GM12875 (cell line): ENCODE data around the gene TRPM5.

Experiments
- H3K4me3 ChIP-seq: one replicate; pipeline ENCODE4 v1.5.1; 2011; ENCODE audit warnings: low read depth, low read length, control low read depth
- TF ChIP-seq, protein P1 (sequence below): IDR thresholded peaks from 2 replicates; pipeline ENCODE4 v1.5.1; 2011; ENCODE audit warnings: low read depth, mild to moderate bottlenecking, control low read depth, inconsistent platforms, low read length, moderate library complexity, borderline replicate concordance; ENCODE audit not compliant: insufficient read depth

TRPM5 gene

DNA sequence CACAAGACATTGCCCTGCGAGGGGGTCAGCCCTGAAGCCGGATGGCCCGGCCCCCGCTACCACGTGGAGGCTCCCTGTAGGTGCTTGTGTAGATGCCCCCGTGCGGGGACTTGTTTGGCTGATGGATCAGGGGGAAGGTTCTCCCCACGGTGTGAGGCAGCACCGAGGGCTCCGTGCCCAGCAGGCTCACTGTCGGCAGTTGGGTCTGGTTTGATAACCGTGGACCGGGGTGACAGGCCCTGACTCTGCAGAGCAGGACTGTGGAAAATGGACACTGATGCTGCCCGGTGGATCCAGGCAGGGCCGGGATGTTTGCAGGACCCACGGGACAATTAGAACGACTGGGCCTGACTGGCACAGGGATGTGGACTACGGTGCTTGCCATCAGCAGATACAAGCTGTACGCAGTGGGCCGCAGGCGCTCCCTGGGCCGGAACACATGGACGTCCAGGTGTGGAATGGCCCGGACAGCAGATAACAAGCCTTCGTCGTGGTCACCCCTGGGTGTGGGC is 19.5 kb upstream of the TRPM5 start:
- TF ChIP-seq, protein P1, sequence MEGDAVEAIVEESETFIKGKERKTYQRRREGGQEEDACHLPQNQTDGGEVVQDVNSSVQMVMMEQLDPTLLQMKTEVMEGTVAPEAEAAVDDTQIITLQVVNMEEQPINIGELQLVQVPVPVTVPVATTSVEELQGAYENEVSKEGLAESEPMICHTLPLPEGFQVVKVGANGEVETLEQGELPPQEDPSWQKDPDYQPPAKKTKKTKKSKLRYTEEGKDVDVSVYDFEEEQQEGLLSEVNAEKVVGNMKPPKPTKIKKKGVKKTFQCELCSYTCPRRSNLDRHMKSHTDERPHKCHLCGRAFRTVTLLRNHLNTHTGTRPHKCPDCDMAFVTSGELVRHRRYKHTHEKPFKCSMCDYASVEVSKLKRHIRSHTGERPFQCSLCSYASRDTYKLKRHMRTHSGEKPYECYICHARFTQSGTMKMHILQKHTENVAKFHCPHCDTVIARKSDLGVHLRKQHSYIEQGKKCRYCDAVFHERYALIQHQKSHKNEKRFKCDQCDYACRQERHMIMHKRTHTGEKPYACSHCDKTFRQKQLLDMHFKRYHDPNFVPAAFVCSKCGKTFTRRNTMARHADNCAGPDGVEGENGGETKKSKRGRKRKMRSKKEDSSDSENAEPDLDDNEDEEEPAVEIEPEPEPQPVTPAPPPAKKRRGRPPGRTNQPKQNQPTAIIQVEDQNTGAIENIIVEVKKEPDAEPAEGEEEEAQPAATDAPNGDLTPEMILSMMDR = no peak
- H3K4me3 ChIP-seq = no peak overlapping the region

DNA sequence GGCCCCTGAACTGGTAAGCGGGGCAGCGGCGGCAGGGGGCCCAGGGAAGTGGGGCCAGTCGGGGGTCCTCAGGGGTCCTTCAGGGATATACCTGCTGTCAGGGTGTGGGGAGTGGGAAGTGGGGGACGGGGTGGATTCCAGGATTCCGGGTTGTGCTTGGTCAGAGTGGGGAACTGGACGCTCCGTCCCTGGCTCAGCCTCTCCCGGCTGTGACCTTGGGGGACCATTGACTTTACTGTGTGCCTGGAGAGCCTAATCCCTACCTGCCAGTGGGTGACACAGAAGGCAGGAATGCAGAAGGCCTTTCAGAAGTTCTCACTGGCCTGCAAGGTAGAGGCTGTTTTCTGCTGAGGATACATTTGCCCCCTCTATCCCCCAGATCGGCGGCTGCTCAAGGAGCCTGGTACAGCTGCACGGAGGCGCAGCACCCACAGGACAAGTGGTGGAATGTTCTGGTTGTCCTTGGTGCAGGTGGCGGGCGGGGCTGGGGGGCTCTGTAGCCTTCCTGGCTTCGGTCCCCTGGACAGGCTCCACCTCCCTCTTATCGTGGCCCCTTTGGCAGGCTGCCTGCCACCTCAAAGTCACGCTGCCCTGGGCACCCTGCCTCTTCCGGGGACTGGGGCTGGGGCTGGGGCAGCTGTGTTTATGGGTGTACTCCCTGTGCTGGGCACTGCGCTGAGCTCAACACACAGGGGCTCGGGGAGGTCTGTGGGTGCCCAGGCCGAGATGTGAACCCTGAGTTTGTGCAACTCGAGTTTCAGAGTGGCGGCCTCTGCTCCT is 18.9 kb upstream of the TRPM5 start:
- TF ChIP-seq, protein P1 = no peak
- no peak overlapping the region for H3K4me3 ChIP-seq

GRCh38 chr11:2462543-2462985 is 18.2 kb upstream of the TRPM5 start:
- H3K4me3 ChIP-seq = no peak overlapping the region

GRCh38 chr11:2461956-2462542 is 17.7 kb upstream of the TRPM5 start:
- TF ChIP-seq, protein P1 = no peak

More at GRCh38 chr11:2462543-2462985, 18.2 kb upstream of the TRPM5 start:
- TF ChIP-seq, protein P1 = no peak

GRCh38 chr11:2461253-2461955 is 17.1 kb upstream of the TRPM5 start:
- no peak overlapping the region for H3K4me3 ChIP-seq
- TF ChIP-seq, protein P1 = no peak

More at GRCh38 chr11:2461956-2462542, 17.7 kb upstream of the TRPM5 start:
- no peak overlapping the region for H3K4me3 ChIP-seq

DNA sequence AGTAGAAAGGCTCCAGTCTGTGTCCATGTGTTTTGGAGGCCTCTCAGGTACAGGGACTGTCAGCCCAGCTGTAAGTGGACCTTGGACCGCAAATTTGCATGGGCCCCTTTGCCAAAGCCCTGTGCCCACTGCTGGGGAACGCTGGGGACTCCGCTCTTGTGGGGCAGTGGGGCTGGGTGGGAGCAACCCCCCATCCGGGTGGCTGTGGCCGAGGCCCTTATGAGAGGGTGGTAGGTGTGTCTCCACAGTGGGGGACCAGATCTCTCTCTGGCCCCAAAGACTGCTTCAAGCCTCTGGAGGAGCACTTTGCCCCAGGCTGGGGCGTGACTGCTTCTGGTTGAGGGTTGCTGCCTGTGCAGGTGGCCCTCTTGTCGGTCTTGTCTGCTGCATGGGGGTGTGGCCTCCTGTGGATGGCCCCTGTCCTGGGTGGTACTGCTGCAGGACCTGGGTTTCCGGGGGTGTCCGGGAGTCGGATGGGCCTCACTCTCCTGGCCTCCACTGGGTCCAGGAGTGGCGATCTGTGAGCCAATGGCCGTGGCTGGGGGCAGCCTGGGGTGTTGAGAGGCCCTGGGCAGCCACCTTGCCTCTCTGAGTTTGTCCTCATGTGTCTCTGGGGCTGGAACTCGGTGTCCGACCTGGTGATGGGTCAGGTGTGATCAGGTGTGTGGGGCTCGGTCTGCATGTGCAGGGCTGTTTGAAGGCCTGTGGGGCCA is 16.4 kb upstream of the TRPM5 start:
- H3K4me3 ChIP-seq = no peak overlapping the region
- TF ChIP-seq, protein P1 = no peak
